NK-92 treated with Interleukin-12 subunit alpha and Interleukin-12 subunit beta, amount 100 ng/mL, for 24 hours (cell line): Measurements from ENCODE around the gene FAM110A.
"Not testable (repeated sequence)": the region's sequence is repeated elsewhere in the genome, so short reads cannot be mapped to it uniquely, and the experiment has no call there.

Experiments
- DNase-seq: peaks from one replicate; lab custom pipeline; 2025; lab: John Stamatoyannopoulos, UW

FAM110A gene

GRCh38 chr20:873875-874607 is 40.5 kb downstream of the FAM110A start:
- DNase-seq, result no peak

GRCh38 chr20:875115-875514 is 41.6 kb downstream of the FAM110A start:
- DNase-seq, result no peak

- DNase-seq, result no peak
Measured at GRCh38 chr20:877814-878213, 44.3 kb downstream of the FAM110A start.

- no peak for DNase-seq
Measured at GRCh38 chr20:878511-879307, 45.2 kb downstream of the FAM110A start.

GRCh38 chr20:879626-880025 is 46.1 kb downstream of the FAM110A start:
- no peak for DNase-seq

GRCh38 chr20:881051-881782 is 47.7 kb downstream of the FAM110A start:
- DNase-seq, result peak; percentile 57

GRCh38 chr20:881783-882144 is 48.2 kb downstream of the FAM110A start:
- no peak for DNase-seq

- DNase-seq, result no peak
Measured at GRCh38 chr20:884983-885952, 51.8 kb downstream of the FAM110A start.

GRCh38 chr20:887137-887536 is 53.6 kb downstream of the FAM110A start:
- DNase-seq, result no peak

GRCh38 chr20:888057-888456 is 54.5 kb downstream of the FAM110A start:
- DNase-seq, result no peak

- no peak for DNase-seq
Measured at GRCh38 chr20:889106-889505, 55.6 kb downstream of the FAM110A start.

GRCh38 chr20:889932-890463 is 56.5 kb downstream of the FAM110A start:
- DNase-seq, result no peak

- no peak for DNase-seq
Measured at GRCh38 chr20:890666-891057, 57.1 kb downstream of the FAM110A start.

GRCh38 chr20:891058-891705 is 57.7 kb downstream of the FAM110A start:
- DNase-seq, result no peak

- DNase-seq, result no peak
Measured at GRCh38 chr20:891706-892080, 58.2 kb downstream of the FAM110A start.

- DNase-seq, result not testable (repeated sequence)
Measured at GRCh38 chr20:892371-892770, 58.9 kb downstream of the FAM110A start.
